MM.1S (cell line): ENCODE results near the gene PEX26.

Source experiments
- EZH2 ChIP-seq: fragments of 300-600 bp; sonication (generic); optimal IDR thresholded peaks from 2 replicates; pipeline ENCODE3; 2017; ENCODE audit warnings: low read depth, mild to moderate bottlenecking, antibody characterized with exemption, low read length, mixed read lengths
- EZH2phosphoT487 ChIP-seq: fragments of 300-600 bp; sonication (generic); IDR thresholded peaks from 2 replicates; pipeline ENCODE4 v1.6.1; 2018; ENCODE audit warnings: antibody characterized with exemption, low read length
- TF ChIP-seq, protein P1 (sequence below): fragments of 300-600 bp; sonication (generic); IDR thresholded peaks from 2 replicates; pipeline ENCODE4 v1.5.1; 2016; ENCODE audit warnings: antibody characterized with exemption, low read length, mixed read lengths

DNA sequence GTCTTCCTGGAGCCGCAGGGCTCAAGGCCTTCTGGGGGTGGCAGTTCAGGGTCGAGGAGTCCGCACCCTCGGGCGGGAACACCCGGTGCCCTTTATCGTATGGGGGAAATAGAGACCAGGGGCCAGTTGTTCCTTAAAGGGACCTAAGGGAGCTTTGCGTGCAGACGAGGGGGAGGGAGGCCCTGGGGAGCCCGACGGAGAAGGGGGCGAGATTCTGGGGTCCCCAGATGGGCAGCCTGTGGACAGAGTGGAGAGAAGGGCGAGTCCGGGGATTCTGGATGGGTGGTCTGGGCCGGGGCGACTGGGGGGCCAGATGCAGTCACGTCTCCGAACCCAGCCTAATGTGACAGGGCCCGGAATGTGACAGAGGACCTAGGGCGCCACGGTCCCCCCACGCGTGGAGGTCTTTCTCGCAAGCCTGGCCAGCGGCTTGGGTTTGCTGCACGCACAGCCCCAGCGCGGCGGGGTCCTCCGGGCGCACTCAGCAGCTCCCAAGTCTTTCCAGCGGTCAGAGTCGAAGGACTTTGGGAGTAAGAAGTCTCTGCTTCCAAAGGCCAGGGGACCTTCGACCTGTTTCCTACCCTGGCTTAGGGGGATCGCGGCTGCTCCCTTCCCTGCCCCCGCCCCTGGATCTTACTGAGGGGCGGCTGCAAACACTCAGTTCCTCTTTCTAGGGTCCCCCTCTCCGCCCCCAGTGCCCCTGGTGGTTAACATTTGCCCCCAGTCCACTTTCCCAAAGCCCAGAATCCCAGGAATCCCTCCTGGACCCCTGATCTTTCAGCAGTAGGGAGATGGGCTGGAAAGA is 33.4 kb downstream of the PEX26 start:
- TF ChIP-seq, protein P1, sequence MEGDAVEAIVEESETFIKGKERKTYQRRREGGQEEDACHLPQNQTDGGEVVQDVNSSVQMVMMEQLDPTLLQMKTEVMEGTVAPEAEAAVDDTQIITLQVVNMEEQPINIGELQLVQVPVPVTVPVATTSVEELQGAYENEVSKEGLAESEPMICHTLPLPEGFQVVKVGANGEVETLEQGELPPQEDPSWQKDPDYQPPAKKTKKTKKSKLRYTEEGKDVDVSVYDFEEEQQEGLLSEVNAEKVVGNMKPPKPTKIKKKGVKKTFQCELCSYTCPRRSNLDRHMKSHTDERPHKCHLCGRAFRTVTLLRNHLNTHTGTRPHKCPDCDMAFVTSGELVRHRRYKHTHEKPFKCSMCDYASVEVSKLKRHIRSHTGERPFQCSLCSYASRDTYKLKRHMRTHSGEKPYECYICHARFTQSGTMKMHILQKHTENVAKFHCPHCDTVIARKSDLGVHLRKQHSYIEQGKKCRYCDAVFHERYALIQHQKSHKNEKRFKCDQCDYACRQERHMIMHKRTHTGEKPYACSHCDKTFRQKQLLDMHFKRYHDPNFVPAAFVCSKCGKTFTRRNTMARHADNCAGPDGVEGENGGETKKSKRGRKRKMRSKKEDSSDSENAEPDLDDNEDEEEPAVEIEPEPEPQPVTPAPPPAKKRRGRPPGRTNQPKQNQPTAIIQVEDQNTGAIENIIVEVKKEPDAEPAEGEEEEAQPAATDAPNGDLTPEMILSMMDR = no peak
- TF ChIP-seq EZH2 = no peak
- TF ChIP-seq EZH2phosphoT487 = no peak
